GM12873 (cell line): ENCODE measurements around the gene TSKU.

ENCODE experiments used
- TF ChIP-seq, protein P1 (sequence below): IDR thresholded peaks from 2 replicates; pipeline ENCODE4 v1.5.1; 2012; ENCODE audit warnings: low read depth, mild to moderate bottlenecking, moderate library complexity, low read length, control low read depth; ENCODE audit not compliant: insufficient read depth; ENCODE audit errors: missing control alignments

TSKU gene

DNA sequence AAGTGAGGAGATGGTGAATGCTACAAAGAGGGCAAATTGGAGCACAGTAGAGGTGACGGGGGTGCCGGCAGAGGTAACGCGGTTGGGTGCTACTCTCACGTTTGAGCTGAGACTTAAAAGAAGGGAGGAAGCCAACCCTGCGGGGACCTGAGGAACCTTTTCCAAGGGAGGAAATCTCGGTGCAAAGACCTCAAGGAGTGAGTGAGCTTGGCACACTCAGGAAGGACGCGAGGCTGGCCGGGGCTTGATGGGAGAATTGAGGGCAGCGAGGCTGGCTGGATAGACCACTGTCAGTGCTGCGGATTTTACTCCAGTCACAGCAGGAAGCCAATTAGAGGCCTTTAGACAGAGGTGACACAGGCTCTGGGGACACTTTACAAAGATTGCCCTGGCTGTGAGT is 25.0 kb downstream of the TSKU start:
- TF ChIP-seq, protein P1, sequence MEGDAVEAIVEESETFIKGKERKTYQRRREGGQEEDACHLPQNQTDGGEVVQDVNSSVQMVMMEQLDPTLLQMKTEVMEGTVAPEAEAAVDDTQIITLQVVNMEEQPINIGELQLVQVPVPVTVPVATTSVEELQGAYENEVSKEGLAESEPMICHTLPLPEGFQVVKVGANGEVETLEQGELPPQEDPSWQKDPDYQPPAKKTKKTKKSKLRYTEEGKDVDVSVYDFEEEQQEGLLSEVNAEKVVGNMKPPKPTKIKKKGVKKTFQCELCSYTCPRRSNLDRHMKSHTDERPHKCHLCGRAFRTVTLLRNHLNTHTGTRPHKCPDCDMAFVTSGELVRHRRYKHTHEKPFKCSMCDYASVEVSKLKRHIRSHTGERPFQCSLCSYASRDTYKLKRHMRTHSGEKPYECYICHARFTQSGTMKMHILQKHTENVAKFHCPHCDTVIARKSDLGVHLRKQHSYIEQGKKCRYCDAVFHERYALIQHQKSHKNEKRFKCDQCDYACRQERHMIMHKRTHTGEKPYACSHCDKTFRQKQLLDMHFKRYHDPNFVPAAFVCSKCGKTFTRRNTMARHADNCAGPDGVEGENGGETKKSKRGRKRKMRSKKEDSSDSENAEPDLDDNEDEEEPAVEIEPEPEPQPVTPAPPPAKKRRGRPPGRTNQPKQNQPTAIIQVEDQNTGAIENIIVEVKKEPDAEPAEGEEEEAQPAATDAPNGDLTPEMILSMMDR, result no peak

DNA sequence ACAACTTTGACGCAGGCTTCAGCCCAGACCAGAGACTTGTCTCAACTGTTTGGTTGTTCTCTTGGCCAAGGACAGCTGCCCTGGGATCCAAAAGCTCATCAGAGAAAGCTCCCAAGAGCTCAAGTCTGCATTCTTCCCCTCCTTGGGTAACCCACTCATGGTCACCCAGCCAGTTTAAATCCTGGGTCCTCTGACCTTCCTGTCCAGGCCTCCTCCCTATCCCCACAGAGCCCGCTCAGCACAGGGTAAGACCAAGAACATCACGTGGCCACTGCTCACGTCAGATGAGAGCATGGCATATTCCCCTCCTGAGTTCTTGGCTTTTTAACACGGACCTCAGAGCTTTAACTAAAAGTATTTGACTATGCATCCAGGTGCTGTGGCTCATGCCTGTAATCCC is 25.8 kb downstream of the TSKU start:
- TF ChIP-seq, protein P1, result no peak

DNA sequence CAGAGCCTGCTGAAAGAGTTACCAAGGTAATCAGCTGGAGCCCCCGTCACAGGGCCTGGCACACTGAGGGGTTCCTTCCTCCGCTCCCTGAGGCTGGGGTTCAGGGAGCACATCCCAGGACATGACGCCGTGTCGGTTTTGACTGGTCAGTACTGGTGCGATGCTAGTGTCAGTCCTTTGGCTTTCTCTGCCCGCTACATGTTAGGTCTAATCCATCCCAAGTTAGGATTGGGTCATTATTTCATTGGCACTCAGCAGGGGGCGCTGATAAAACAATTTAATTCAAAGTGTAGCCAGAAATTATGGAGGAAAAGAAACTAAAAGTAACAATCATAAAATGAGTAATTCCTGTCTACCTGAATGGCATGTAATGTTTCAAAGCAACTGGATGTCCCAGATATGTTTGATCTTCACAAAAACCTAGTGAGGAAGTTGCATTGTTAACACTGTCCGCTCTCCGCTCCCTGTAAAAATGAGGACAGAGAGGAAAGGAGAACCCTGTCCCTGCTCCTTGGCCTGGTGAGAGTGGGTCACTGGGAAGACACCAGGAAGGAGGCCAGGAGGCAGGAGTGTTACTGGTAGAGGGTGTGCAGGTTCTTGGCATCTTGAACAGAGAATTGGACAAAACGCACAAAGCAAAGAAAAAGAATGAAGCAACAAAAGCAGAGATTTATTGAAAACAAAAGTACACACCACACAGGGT is 27.1 kb downstream of the TSKU start:
- TF ChIP-seq, protein P1, result peak; percentile 46

DNA sequence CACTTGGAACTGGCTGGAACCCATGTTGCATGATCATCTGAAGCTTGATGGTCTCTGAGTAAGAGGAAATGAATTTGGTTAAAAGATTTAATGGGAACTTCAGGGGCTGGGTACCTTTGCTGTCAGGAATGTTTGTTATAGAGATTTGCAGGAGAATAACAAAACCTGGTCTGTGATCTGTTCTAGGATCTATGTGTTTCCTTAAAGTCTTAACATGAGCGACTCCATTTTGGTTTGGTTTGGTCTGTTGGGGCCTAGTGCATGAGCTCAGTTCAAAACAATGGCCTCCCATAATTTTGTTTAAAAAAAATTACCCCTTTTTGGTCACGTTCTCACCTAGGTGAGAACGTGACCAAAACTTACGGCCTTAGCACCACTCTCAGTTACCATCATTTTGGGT is 28.1 kb downstream of the TSKU start:
- TF ChIP-seq, protein P1, result no peak

DNA sequence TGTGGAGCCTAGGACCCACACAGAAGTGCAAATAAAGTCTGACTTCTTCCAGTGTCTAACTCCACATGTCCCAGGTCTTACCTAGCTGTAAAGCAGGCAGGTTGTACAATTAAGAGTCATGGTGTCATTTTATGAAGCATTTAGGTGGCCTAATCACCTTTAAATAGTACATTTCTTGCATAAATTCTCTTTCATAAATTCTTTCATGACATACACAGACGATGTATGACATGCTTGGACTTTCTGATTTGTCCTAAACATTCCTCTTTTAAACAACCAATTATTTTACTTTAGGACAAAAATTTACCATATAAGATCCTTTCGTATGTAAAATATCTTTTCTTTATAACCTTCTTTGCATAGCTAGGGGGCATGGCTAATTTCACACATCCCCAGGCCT is 31.3 kb downstream of the TSKU start:
- TF ChIP-seq, protein P1, result no peak

DNA sequence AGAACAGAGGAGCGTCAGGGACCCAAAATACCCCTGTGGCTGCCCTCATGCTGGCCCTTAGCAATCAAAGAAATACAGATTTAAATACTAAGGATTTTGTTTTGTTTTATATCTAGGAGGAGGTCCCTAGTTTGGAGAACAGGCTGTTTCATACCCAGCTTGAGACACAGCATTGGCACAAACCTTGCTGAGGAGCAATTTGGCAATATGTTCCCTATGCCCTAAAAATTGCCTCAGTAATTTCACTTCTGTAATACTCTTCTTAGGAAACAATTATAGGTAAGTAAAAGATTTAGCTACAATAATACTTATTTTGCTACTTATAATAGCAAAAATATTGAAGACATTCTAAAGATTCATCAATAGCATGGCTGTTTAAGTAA is 37.0 kb downstream of the TSKU start:
- TF ChIP-seq, protein P1, result no peak

DNA sequence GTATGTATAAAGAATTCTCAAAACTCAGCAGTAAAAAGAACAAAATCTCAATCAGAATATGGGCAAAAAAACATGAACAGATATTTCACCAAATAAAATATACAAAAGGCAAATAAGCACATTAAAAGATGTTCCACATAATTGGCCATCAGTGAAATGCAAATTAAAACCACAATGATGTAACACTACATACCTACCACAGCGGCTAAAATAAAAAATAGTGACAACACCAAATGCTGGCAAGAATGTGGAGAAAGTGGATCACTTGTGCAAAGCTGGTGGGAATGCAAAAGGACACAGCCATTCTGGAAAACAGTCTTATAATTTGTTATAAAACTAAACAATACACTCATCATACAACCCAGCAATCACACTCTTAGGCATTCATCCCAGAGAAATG is 39.2 kb downstream of the TSKU start:
- TF ChIP-seq, protein P1, result no peak
